Ovary (tissue), 3 donors: ENCODE data around the gene MROH9.

Source experiments
- EP300 ChIP-seq: sonication (generic); formaldehyde crosslinking; IDR thresholded peaks from one replicate; pipeline ENCODE4 v1.6.1; 2017; ENCODE audit warnings: antibody characterized with exemption
- POLR2A ChIP-seq: fragments of 450-650 bp; IDR thresholded peaks from one replicate; pipeline ENCODE4 v1.6.1; 2017; ENCODE audit warnings: antibody characterized with exemption, mild to moderate bottlenecking, moderate library complexity
- TF ChIP-seq, protein P1 (sequence below), 3 donors: fragments of 450-650 bp in 2 of 3; fragments of 200-600 bp in 1 of 3; IDR thresholded peaks; one replicate each; pipeline versions ENCODE4 v1.5.1 to v1.8.0; 2016 to 2022; ENCODE audit warnings: antibody characterized with exemption in 3 of 3, mild to moderate bottlenecking in 1 of 3
- donor health status: DM: no; HTN: no; CAD: no.

DNA sequence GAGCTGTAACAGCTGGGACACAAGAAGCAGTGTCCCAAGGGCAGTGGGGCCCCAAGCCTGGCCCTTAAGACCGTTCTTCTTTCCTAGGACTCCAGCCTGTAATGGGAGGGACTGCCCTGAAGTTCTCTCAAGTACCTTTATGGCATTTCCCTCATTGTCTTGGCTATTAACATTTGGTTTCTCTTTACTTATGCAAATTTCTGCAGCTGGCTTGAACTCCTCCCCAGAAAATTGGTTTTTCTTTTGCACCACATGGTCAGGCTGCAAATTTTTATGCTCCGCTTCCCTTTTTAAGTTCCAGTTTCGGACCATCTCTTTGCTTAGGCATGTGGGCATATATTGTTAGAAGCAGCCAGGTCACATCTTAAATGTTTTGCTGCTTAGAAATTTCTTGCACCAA lies 3.1 kb upstream of the MROH9 start:
- TF ChIP-seq POLR2A (no peak), EP300 (no peak)
- TF ChIP-seq, protein P1, sequence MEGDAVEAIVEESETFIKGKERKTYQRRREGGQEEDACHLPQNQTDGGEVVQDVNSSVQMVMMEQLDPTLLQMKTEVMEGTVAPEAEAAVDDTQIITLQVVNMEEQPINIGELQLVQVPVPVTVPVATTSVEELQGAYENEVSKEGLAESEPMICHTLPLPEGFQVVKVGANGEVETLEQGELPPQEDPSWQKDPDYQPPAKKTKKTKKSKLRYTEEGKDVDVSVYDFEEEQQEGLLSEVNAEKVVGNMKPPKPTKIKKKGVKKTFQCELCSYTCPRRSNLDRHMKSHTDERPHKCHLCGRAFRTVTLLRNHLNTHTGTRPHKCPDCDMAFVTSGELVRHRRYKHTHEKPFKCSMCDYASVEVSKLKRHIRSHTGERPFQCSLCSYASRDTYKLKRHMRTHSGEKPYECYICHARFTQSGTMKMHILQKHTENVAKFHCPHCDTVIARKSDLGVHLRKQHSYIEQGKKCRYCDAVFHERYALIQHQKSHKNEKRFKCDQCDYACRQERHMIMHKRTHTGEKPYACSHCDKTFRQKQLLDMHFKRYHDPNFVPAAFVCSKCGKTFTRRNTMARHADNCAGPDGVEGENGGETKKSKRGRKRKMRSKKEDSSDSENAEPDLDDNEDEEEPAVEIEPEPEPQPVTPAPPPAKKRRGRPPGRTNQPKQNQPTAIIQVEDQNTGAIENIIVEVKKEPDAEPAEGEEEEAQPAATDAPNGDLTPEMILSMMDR (IDR thresholded peaks at IDR 0.05) = no peak
